Femur (tissue), 1 donor: ENCODE data around the gene VDR.

Experiments used
- DNase-seq: peaks from one replicate; pipeline ENCODE4 v3.0.0-alpha.2; 2017

Gene VDR

DNA sequence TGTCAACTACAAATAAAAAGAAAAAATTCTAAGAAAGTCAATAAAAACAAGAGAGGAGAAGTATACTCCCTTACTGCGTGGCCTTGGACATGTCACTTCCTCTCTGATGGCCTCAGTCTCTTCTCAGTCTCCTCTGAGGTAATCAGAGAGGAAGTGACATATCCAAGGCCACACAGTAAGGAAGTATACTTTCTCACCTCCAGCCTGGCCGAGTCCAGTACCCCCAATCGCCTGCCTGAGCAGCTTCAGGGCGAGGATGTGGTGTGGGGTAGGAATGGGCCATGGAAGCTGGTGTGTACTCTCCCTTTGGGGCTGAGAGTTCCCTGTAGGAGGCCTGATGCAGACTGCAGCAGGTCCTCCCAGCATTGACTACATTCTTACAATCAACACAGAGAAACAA, 15.8 kb downstream of the VDR start:
- DNase-seq = no peak

DNA sequence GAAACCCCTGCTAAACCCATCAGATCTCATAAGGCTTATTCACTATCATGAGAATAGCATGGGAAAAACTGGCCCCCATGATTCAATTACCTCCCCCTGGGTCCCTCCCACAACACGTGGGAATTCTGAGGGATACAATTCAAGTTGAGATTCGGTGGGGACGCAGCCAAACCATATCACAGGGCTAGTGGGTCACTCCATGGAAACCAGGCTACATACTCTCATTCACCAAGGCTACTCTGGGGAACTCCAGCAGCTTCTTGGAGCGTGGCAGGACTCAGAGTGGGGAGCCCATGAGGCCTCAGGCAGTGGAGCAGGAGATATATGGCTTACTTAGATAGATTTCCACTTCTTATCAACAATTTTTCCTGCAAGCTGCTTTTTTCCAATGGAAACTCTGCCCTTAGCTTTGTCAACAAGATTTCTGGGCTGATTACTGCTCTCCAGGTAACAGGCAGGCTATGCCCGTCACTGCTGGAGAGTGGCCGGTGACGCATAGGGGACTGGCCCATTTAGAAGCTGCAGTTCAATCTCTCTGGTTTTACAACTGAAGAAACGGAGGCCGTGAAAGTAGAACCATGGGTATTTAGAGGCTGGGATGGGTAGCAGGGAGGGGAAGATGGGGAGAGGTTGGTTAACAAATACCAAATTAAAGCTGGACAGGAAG, 16.5 kb downstream of the VDR start:
- DNase-seq = no peak

DNA sequence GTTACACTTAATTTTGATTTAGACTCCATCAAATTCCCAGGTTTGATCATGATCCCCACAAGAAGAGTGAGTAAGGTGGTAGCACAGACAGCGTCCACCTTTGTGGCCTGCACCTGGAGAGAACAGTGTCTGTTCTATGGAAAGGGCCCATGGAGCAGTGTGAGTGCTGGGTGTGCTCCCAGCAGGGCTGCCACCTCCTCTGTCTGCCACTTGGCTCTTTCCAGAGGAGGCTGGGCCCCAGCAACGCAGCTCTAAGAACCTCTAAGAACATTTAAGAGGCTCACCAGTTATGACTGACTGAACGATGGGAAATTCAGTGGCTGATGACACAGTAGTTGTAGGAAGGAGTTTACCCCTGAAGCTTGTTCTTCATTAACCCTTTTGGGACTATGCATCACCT, 17.3 kb downstream of the VDR start:
- DNase-seq = no peak

DNA sequence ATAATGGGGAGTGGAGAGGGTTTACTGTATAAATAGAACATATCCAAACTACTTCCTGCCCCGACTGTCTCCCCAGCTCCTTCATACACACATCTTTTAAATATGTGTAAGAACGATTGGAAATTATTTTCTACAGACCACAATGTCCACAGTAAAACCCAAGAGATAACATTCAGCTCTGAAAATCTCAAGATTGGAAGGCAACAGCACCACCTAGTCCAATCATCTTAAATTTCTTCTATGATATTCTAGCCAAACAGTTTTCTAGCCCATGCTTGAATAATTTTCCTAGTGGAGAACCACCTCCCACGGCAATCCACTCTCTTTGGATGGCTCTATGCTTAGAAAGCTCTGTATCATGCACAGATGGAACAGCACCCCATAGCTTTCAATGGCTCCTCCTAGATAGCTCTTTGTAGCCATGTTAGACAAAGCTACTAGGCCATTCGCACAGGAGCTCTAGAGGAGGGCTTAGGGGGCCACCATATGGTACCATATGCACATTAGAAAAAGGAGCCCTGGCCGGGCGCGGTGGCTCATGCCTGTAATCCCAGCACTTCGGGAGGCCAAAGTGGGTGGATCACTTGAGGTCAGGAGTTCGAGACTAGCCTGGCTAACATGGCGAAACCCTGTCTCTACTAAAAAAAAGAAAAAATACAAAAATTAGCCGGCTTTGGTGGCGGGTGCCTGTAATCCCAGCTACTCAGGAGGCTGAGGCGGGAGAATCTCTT, 18.1 kb downstream of the VDR start:
- no peak for DNase-seq

DNA sequence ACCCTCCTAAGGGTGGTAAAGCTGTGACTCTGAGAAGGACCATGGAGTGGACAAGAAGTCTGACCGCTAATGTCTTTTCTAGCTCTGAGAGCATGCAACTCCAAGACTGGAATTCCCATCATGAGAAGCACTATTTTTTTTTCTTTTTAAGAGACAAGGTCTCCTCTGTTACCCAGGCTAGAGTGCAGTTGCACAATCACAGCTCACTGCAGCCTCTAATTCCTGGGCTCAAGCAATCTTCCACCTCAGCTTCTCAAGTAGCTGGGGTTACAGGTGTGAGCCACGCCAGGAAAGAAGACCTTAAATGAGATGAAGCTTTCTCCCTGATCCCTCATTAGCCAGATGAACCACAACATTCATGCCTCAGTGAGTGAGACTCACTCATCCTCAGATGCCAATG, 19.2 kb downstream of the VDR start:
- DNase-seq = no peak

DNA sequence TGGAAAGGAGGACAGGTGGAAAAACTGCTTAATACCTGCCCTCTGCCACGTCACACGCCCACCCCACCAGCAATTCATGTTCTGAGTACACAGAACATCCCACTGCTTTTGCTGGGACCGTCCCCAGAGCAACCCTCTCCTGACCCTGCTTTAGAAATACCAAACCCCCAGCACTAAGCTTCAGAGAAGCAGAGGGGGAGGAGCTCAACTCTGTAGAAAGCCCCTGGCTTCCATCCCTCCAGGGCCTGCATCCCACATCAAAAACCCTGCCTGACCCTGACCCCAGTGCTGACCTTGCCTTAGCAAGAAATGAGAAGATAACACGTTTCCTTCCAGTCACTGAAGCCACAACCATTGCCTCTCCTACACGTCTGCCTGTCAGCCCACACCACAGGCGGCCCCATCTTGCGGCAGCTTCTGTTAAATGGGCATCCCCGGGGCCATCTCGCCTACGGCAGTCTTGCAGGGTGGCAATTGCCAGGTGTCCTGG, 19.7 kb downstream of the VDR start:
- DNase-seq = no peak

DNA sequence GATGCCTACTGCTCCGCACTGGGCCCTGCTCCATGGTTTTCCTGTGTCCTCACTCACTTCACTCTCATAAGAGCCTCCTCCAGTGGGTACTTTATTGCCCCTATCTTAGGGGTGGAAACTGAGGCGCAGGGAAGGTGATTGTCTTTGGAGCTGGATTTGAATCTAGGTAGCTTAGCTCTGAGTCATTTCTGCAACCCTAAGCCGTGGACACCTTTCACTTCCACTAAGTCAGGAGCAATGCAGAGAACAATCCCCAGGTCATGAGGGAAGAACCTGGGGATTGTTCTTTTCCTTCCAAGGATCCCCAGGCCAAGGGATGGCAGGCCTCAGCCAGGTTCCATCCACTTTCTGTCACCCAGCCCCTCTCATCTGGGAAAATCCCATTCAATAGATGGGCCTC, 20.3 kb downstream of the VDR start:
- no peak for DNase-seq

DNA sequence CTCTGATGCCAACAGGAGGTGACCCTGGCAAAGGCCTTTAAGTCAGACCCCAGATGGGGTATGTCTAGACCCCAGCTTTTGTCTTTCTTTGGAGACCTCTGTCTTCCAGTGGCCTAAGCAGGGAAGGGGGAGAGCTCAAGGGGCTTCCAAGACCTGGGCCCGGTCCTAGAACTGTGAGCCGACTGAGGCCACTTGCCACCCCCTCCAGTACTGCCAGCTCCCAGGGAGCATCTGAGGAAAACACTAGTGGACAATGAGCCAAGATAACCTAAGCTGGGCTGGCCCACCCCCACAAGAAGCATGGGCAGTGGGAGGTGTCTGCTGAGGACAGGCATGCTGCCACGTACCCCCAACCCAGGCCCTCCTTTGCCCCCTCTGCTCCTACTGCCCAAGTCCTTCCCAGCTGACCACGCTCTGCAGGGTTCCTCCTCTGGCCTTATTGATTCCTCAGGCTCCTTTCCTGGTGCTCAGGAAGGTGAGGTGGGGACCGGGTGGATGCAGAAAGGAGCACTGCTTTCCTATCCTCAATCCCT, 21.1 kb downstream of the VDR start:
- no peak for DNase-seq

DNA sequence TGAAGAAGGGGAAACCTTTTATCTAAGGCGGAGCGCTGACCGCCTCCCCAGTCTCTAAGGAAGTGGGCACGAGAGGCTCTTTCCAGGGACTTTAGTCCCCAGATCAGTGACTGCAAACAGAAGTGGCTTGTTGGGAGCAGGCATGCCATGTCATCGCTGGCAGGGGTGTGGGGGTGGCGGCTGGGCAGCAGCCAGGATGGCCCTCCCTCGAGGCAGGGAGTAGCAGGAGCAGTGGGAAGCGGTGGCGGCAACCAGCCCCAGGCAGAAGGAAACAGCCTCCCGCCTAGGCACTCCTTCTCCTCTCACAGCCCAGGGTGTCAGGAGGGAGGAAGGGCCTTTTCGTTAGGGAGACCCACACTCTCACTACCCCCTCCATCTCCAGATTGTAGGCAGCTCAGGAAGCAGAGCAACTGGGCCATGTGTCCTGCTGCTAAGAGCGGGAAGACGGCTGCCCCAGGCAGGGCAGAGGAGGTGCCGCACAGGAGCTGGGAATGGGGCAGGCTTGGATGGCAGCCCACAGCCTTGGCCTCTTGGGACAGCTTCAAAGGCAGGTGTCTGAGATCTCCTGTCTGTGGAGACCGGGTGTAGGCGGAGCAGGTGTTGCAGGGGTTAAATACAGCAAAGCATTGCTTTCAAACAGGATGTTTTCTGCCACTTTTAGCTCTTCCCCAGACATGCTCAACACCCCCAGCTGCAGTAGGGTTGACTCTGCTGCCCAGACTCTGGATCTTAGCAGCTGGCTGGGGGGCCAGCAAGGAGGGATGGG, 21.8 kb downstream of the VDR start:
- peak; percentile 61 for DNase-seq

DNA sequence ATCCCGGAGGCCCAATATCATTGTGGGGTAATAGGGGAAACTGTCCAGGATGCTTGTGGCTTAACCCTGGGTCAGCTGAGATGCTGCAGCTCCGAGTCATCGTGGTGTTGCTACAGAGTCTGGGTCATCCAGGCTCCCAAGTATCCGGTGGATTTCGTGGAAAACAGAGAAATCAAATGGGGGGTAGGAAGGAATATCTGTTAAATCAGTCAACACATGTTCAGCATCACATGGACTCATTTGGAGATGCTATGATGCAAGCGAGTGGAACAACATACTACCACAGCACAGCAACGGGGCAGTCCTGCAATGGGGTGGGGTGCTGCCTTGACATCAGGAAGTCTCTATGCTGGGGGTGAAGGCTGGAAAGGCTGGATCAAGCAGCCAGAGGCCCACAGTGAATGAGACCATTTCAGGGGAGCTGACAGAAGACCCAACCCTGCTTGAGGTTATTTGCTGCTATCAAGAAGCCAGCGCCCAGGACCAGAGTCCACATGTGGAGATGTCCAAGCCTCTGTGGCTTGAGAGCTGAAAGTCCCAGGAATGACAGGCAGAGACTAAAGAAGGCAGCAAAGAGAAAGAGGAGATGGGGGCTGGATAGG, 22.9 kb downstream of the VDR start:
- DNase-seq = no peak

DNA sequence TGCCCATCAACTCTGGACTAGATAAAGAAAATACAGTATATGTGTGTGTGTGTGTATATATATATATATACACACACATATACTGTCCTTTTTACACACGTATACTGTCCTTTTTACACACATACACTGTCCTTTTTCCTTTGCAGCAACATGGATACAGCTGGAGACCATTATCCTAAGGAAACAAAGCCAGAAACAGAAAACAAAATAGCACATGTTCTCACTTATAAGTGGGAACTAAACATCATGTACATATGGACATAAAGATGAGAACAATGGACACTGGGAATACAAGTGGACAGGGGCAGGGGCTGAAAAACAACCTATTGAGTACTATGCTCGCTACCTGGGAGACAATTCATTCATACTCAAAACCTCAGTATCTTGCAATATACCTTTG, 23.7 kb downstream of the VDR start:
- DNase-seq = no peak

DNA sequence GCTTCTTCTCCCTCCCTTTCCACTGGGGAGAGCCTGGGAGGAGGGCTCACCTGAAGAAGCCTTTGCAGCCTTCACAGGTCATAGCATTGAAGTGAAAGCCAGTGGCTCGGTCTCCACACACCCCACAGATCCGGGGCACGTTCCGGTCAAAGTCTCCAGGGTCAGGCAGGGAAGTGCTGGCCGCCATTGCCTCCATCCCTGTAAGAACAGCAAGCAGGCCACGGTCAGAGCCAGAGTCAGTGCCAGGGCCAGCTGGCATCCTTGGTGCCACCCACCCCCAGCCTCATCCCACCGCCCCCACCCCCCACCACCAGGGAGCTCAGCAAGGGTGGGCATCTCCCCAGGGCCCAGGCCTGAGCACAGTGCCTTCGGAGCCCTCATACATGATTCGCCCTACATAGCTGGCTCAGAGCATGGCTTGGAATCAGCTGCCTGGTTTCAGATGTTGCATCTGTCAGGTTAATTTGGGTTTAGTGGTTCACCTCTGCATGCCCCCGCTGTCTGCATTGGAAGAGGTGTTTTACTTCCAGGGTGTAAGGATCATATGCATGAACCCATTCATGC, 25.8 kb downstream of the VDR start:
- DNase-seq = no peak

DNA sequence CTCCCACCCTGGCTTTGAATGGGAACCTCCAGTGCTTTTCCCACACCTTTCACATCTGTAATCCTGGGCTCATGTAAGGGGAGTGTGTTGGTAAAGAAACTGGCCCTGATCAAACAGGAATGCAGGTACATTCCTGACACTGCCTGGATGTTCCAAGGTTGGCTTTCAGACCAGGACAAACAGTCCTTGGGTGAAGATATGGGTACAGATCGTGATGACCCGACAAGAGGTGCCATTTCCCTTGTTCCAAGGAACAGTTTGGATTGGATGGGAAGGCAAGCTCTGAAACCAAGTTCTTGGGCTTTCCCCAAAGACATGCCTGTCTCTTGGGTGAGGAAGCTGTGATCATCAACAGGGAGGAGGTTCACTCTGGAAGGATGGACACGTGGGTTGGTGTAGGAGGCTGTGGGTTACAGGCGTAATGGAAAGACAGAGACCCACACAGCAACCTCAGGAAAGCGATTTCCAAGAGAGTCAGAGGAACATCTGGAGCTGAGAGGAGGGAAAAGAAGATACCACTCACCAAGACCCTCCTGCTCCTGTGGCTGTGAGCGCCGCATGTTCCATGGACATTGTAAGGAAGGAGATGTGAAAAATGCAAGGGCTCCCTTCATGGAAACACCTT, 26.4 kb downstream of the VDR start:
- DNase-seq = no peak

DNA sequence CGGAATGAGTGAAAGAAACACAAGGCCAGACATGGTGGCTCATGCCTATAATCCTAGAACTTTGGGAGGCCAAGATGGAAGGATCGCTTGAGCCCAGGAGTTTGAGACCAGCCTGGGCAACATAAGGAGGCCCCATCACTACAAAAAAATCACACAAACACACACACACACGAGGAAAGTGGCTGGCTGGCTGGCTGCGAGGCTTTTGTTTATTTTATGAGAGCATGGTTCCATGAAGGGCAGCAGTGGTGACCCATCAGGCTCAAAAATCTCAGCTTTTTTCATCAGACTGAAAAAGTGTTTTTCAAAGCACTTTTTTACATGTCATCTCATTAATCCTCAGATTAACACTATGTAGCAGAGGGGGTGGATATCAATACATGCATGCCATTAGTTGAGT, 27.7 kb downstream of the VDR start:
- no peak for DNase-seq

DNA sequence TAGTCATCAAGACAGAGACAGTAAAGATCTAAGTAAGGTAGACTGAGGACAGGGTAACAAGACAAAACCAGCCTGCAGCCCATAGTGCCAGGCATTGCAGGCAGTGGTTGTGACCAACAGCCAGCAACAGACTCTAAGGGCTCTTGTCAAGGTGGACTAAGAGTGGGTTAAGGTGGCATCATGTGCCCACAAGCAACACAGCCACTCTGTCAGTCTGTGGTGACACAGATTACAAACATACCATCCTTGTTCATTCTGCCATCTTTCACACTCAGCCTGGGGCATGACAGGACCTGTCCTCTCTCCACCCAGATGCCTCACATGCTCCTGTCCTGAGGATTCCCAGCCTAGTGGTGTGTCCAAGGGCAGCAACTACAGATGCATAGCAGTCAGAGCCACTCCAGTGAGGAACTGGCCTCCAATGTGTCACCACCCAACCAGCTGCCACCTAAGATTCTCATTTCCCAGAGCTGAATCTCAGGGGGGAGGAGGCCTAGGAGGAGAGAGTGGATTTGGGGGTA, 28.3 kb downstream of the VDR start:
- DNase-seq = no peak

DNA sequence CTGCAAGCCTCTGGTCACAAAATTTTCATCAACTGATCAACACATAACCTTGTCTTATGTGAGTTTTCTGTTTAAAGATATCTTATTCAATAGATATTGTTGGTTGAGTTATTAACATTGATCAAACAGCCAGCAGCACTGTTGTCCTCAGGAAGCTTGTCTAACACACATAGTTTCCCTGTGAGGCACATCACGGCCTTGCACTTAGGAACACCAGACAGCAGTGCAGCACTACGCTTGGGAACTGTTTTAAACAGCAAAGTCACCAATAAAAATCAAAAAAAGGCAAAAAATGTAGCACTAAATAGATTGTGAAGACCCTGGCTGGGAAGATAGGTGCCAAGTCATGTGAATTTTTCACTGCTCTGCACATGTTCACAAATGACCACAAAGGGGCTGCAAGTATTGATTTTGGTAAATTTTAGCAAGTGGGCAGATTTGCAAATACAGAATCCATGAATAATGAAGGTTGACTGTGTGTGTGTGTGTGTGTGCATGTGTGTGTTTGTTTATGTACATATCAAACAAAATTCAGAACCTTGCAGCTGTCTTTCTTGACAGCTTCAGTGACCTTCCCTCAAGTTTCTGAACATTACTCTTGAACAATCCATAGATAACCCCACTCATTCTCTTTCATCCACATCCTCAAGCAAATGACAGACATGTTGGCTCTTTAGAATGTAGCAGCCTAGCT, 28.9 kb downstream of the VDR start:
- no peak for DNase-seq

DNA sequence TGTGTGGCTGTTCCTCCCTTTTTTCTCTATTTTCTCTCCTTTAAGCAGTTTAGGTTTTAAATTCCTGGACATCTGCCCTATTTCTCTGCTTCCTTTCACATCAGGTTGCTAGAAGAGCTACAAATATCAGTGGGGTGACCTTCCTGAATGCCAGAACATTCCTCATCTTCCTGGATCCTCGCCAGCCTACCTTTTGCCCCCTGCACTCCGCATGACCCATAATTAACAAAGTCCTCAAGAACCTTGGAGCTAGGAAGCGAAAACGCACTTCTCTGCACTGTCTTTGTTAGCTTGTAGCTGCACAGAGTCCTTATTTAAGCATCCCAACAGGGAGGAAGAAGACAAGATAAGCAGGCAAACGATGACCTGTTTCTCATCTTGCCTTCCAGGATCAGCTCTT, 30.5 kb downstream of the VDR start:
- DNase-seq = no peak

DNA sequence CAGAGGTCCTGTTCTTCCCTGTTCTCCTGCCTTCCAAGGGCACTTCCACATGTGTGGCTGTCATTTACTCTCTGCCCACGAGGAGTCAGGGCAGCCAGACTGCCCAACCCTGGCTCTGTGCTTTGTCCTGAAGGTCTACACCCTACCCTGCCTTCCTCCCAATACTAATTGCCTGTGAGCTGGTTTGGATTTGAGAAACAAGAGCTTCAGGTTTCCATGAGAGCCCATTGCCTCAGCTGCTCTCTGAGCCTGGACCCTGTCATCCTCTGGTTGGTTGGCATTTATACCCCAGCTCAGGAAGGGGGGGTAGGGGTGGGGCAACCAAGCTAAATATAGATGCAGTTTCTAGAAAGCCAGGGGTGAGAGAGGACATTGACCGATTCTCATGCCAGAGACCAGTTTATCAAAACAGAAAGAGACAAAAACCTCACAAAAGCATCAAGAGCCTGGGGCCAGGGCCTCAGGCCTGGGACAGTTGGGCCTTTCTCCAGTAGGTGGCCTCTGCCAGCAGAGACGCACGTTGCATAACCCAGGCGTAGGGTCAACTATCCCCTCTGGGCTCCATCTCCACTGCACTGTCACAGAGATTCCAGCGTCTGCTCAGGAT, 34.5 kb downstream of the VDR start:
- DNase-seq = peak; percentile 71

DNA sequence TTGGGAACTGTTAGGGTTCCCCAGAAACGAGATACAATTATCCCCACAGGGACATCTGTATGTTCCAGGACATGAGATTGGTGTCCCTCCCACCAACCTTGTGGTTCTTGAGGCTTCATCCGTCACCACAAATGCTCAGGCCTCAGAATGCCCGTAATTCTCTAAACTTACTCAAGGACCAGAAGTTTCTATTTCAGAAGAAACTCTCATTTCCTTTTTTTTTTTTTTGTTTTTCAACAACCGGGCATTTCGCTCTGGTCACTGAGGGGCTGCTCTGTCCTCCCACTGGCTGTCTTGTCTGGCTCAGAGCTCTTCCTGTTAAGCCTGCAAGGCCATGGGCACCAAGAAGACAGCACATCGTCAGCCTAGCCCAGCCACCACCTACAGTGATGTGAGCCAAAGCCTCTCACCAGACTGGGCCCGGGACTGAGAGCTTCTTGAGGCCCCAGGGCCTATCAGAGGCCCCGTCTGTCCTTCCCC, 36.2 kb downstream of the VDR start:
- DNase-seq = no peak

DNA sequence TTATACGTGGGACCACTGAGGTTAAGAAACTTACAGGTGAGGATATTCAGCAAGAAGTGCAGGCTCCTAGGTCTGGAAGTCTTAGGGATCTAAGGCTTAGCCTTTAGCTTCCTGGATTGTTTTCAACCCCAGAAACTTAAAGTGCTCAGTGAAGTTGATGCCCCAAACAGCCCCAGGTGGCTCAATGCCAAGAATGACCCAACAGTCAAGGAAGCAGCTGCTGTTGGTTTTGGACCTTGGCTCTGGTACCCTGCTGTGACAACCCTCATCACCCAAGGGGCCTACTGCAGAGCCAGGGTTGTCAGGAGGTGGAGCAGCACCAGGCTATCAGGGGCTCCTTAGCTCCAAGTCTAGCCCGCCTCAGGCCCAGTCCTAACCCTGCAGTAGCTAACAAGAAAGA, 36.8 kb downstream of the VDR start:
- no peak for DNase-seq

DNA sequence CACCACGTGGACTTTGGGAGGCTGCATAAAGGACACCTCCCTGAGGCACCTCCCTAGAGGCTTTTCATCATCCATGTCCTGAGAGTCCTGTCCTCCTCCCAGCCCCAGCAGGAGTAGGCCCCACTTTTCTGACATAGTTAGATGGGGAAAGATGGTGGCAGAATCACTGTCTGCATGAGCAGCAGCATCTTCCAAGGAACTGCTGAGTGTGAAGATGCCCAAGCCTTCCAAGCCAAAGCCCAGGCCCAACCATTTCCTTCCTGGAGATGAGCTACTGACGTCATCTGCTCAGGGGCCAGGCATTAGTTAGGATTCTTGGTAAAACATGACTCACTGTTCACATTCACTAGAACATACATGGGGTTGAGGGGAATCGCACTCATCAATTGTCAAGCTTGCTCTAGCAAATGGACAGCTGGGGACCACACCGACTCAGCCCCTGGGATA, 37.3 kb downstream of the VDR start:
- DNase-seq = no peak
